Hypothalamus (tissue), 51 donors: ENCODE data around the gene SAMSN1.

Experiments used
- DNase-seq, 51 donors: peaks; one replicate each; lab custom pipeline; 2025; lab: John Stamatoyannopoulos, UW

Gene SAMSN1

DNA sequence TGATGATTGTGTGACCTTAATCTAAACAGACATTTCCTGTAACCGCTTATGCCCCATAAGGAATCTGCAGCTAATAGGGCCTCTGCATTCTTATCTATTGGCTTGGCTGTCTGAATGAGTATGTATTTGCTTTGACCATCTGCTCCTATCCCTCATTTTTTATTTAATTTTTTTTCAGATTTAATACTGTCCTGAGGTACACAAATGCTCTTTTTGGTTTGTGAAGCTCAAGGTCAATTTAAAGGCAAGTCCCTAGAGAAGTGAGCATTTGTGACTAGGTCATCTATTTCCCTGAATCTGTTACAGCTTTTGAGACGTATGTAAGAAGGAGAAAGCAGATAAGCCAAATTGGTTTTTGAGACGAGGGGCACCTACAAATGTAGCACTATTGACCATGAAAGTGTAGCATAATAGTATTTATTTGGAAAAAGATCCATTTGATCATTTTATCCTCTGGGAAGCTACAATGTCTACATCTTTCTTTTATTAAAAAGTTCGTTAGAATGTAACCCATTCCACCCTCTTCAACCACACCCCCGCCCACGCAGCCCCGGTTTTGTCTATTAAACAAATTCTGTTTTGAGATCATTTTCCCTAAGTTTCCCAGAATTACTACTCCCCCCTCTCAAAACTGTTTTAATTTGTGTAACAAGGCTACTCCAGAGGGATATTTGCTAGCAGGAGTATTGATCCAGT is 93.9 kb downstream of the SAMSN1 start:
- no peak for DNase-seq

- no peak for DNase-seq
These were observed 94.6 kb downstream of the SAMSN1 start for GRCh38 chr21:14451546-14451945.

- no peak for DNase-seq
These were observed 97.3 kb downstream of the SAMSN1 start for GRCh38 chr21:14448784-14449183.

- no peak for DNase-seq
These were observed 107.9 kb downstream of the SAMSN1 start for GRCh38 chr21:14438211-14438610.

- no peak for DNase-seq
These were observed 110.7 kb downstream of the SAMSN1 start for GRCh38 chr21:14435423-14435822.
